EH (cell line): ENCODE results near the gene LRRFIP2.

Experiments used
- DNase-seq: peaks from one replicate; pipeline ENCODE4 v3.0.0-alpha.2; 2015; ENCODE audit warnings: low read depth

The LRRFIP2 gene

DNA sequence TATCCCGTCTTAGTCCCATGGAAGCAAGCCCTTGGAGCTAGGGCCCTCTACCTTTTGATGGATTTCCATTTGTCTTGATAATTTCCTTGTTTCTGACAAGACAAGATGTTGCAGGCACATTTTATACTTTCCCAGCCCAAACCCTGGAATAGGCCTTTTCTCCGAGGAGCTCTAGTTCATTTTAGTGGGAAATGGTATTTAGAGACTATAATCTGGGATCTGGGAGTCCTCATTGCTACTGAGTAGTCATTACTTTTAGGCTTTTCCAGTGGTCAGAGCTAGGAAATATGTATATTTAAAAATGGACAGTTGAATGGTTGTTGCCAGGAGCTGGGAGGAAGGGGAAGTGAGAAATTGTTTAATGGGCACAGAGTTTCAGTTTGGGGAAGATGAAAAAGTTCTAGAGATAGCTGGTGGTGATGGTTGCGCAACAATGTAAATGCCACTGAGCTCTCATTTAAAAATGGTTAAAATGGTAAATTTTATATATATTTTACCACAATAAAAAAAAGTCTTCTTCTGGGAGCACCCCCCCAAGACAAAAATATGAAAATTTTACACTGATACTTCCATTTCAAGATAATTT, 149.5 kb downstream of the LRRFIP2 start:
- DNase-seq: no peak

DNA sequence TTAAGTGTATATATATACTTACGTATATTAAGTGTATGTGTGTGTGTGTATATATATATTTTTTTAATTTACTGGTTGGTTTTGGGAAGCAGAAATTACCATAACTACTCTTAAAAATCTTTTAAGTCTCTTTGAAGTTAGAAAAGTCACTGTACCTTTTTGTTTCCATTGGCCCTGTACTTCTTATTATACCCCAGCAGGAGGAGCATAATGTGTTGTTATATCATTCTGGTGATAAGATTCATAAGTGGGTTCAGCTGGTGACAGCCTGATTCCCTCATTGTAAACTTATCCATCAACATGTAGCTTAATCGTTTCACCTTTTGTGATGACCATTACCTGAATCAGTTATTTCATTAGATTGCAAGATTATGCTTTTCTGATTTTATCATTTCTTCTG, 150.3 kb downstream of the LRRFIP2 start:
- DNase-seq: peak; percentile 44

DNA sequence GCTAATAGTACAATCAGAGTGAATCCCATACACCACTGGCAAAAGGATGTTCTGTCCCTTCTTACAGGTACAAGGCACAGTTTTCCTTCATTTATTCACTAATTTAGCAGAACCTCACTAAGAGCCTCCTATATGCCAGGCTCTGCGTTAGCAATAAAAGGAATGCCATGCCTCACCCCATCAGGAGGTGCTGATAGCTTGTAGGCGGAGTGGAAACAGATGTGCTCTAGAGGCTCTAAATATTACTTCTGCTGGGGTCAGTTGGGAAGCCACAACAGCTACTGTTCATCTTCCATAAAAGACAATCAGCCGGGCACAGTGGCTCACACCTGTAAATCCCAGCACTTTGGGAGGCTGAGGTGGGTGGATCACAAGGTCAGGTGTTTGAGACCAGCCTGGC, 156.7 kb downstream of the LRRFIP2 start:
- no peak for DNase-seq

DNA sequence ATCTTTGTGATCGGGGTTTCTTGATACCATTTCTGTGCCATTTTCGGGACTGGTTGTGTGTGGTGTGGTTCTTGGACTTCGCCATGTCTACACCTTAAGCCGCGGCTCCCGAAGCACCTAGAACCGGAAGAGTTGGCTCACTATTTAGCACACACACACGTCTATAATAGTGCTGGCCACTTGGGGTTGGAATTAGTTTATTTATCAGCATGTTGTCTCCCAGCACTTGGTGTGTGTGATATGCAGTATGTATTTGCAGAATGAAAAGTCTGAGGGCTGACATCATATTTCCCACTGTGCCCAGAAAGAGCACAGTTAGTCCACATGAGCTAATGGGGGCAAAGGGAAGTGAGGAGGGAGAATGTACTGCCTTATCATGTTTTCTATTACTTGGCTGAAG, 157.5 kb downstream of the LRRFIP2 start:
- no peak for DNase-seq

DNA sequence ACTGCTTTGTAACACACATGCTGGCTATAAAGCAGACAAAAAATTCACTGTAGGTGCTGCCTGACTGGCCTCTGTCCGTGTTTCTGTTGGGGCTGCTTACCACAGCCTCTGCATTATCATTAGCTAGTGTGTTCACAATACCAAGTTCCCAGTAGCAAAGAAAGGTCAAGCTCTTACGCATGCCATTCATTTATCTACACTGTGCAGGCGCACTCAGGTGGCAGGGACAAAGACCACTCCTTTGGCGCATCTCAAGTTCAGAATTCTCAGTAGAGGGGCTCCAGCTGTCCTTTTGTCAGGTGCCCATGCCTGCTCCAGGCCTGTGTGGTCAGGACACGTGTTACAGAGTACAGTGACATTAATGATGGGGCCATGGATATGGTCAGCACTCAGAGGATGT, 158.7 kb downstream of the LRRFIP2 start:
- DNase-seq: no peak

DNA sequence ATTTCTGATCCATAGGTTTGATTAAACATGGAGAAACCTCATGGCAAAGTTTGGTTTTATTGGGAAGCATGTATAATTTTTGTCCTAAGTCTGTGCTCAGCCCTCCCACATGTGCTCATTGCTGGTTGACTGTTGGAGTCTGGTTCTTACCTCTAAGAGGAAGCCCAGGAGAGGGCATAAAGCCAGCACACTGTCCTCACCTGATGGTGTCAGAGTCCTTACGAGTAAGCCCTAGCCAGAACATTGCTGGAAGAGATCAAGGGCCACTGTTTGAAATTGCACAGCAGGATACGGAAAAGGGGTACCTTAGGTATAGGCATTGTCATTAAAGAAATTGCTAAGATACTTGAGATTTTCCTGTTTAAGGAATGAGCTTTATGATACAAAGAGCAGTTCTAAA, 159.8 kb downstream of the LRRFIP2 start:
- no peak for DNase-seq
